GM19463 (cell line): ENCODE measurements around the gene MAL.
A peak's percentile ranks its signal among the peaks of the same experiment; 100 is the strongest.

Source experiments
- ATAC-seq: cut with Tn5 transposase; IDR thresholded peaks from one replicate; pipeline ENCODE4 v1.9.1; 2021; ENCODE audit warnings: mild to moderate bottlenecking, moderate library complexity; ENCODE audit not compliant: unreplicated experiment

Gene MAL

GRCh38 chr2:95060446-95061118 is 35.1 kb downstream of the MAL start:
- no peak for ATAC-seq

- no peak for ATAC-seq
These were observed 35.6 kb downstream of the MAL start for GRCh38 chr2:95061119-95061512.

- no peak for ATAC-seq
These were observed 36.2 kb downstream of the MAL start for GRCh38 chr2:95061601-95062183.

- ATAC-seq, result peak; percentile 29
These were observed 37.0 kb downstream of the MAL start for GRCh38 chr2:95062242-95063085.

GRCh38 chr2:95063086-95063958 is 37.8 kb downstream of the MAL start:
- ATAC-seq, result peak; percentile 82

- ATAC-seq, result no peak
These were observed 42.7 kb downstream of the MAL start for GRCh38 chr2:95068256-95068655.

GRCh38 chr2:95069465-95069864 is 44.0 kb downstream of the MAL start:
- no peak for ATAC-seq

GRCh38 chr2:95071856-95072255 is 46.3 kb downstream of the MAL start:
- no peak for ATAC-seq

- no peak for ATAC-seq
These were observed 46.9 kb downstream of the MAL start for GRCh38 chr2:95072424-95072823.

GRCh38 chr2:95073856-95074662 is 48.6 kb downstream of the MAL start:
- no peak for ATAC-seq

GRCh38 chr2:95074663-95075439 is 49.3 kb downstream of the MAL start:
- no peak for ATAC-seq

GRCh38 chr2:95075440-95076132 is 50.1 kb downstream of the MAL start:
- ATAC-seq, result no peak

GRCh38 chr2:95076705-95077529 is 51.4 kb downstream of the MAL start:
- ATAC-seq, result peak; percentile 91

- ATAC-seq, result no peak
These were observed 52.0 kb downstream of the MAL start for GRCh38 chr2:95077530-95077825.

GRCh38 chr2:95077861-95078603 is 52.5 kb downstream of the MAL start:
- no peak for ATAC-seq

- no peak for ATAC-seq
These were observed 53.7 kb downstream of the MAL start for GRCh38 chr2:95079199-95079683.

GRCh38 chr2:95082477-95082876 is 57.0 kb downstream of the MAL start:
- ATAC-seq, result no peak
